ENCODE results near the gene COL24A1.

Gene COL24A1

GRCh38 chr1:86068841-86069756 is 87.5 kb downstream of the COL24A1 start:
- TF ChIP-seq CTCF (IDR thresholded peaks at IDR 0.05; ENCODE audit: low read depth, low read length, missing control alignments): no peak

GRCh38 chr1:86068271-86068721 is 88.3 kb downstream of the COL24A1 start:
- TF ChIP-seq CTCF (IDR thresholded peaks at IDR 0.05; ENCODE audit: low read depth, low read length, missing control alignments): no peak
- H3K4me3 ChIP-seq (replicated peaks; ENCODE audit: low read depth, low read length): no peak overlapping the region
- no peak for DNase-seq (ENCODE audit: extremely low read depth, low read depth)

More at GRCh38 chr1:86068841-86069756, 87.5 kb downstream of the COL24A1 start:
- no peak for DNase-seq (ENCODE audit: extremely low read depth, low read depth)
- H3K4me3 ChIP-seq (replicated peaks; ENCODE audit: low read depth, low read length): no peak overlapping the region

- DNase-seq (ENCODE audit: extremely low read depth, low read depth): no peak
- no peak for TF ChIP-seq CTCF (IDR thresholded peaks at IDR 0.05; ENCODE audit: low read depth, low read length, missing control alignments)
- H3K4me3 ChIP-seq (replicated peaks; ENCODE audit: low read depth, low read length): no peak overlapping the region
Observed at GRCh38 chr1:86067626-86068025, 88.9 kb downstream of the COL24A1 start.

GRCh38 chr1:86064899-86065298 is 91.7 kb downstream of the COL24A1 start:
- no peak for DNase-seq (ENCODE audit: extremely low read depth, low read depth)
- H3K4me3 ChIP-seq (replicated peaks; ENCODE audit: low read depth, low read length): no peak overlapping the region
- TF ChIP-seq CTCF (IDR thresholded peaks at IDR 0.05; ENCODE audit: low read depth, low read length, missing control alignments): no peak

GRCh38 chr1:86063721-86064120 is 92.9 kb downstream of the COL24A1 start:
- no peak overlapping the region for H3K4me3 ChIP-seq (replicated peaks; ENCODE audit: low read depth, low read length)
- TF ChIP-seq CTCF (IDR thresholded peaks at IDR 0.05; ENCODE audit: low read depth, low read length, missing control alignments): no peak
- no peak for DNase-seq (ENCODE audit: extremely low read depth, low read depth)

- TF ChIP-seq CTCF (IDR thresholded peaks at IDR 0.05; ENCODE audit: low read depth, low read length, missing control alignments): no peak
- no peak for DNase-seq (ENCODE audit: extremely low read depth, low read depth)
- H3K4me3 ChIP-seq (replicated peaks; ENCODE audit: low read depth, low read length): no peak overlapping the region
Observed at GRCh38 chr1:86062453-86062852, 94.1 kb downstream of the COL24A1 start.
